NOMO-1 treated with dmso at 0.1 percent for 144 hours (cell line): ENCODE measurements around the gene ZMYM2.

Experiments
- DNase-seq: peaks from one replicate; lab custom pipeline; 2025; ENCODE audit not compliant: unreplicated experiment; lab: John Stamatoyannopoulos, UW

ZMYM2 gene

DNA sequence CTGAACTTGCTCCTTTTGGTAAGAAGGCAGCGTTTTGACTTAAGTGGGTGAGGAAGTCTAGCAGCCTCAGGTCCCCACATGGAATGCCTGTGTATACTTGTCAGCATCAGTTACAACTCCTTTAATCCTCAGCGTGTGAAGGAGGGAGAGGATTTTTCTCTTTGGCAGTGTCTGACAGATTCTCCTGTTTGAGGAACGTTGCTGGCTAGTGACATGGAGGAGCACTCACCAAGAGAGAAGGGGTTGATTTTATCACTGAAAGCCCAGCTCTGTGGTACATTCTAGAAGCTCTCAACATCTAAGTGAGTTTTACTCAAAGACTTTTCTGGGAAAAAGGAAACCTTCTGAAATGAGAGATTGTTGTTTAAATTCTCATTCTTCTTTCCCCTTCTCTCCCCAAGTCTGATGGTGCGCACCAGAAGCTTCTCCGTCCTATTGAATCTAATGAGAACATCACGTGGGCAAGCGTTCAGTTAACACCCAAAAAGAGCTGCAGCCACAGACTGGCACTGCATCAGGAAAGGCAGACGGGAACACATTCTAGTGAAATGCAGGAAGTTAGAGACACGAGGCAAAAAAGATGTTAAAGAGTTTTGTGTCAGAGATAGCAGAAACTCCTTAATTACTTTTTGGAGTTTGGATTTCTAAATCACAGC lies 144.1 kb downstream of the ZMYM2 start:
- no peak for DNase-seq

DNA sequence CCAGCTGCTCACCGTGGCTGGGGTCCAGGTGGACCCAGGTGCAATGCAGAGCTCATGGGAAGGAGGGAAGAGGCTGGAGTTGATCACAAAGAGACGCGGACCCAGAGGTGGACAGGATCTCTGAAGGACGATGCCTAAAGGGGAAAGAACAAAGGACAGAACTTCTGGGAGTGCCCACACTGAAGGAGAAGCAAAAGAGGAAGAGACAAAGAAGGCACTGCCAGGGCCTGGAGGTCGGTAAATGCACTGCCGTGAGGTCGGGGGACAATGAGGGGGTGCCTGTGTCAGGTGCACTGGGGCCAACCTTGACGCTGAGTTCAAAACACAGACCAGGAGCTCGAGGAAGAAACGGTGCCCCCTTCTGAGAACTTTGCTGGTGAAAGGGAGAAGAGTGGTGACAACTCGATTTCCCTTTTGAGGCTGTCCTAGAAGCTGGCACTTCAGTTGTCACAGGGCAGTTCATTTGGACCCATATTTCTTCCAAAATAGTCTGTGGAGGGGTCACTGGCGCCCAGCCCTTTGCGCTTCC lies 146.7 kb downstream of the ZMYM2 start:
- peak; percentile 41 for DNase-seq

DNA sequence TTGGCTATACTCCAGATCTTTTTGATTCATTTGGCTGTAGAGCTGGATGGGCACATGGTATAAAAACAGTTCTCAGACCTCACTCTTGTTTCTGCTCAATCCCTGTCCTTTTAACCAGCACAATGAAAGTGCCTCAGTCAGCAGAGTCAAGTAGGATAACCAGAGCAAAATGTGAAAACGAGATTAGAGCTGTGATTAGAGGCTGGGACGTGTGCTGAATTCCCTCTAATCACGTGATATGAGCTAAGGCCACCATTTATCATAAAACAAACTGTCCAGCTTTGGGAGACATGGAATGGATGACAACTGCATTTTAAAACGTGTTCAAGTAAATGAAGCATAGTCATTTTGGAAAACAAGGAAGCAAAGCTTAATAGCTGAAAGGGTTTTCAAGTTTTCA lies 148.2 kb downstream of the ZMYM2 start:
- no peak for DNase-seq

DNA sequence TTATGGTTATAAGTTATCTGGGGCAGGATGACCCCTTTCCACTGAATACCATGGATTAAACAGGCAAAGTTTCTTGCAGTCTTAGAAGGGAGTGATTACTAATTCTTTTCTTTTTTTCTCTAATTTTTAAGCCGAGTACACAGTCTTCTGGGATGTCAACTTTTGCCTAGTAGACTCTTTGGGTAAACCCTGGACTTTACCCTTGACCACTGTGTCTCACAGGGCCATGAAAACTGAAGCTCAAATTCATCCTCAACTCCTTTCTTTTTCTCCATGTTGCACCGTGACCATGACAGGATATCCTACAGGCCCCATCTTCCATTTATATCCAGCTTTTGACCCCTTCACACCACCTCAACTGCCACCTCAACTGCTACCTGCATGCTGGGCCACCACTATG lies 150.5 kb downstream of the ZMYM2 start:
- DNase-seq = no peak

DNA sequence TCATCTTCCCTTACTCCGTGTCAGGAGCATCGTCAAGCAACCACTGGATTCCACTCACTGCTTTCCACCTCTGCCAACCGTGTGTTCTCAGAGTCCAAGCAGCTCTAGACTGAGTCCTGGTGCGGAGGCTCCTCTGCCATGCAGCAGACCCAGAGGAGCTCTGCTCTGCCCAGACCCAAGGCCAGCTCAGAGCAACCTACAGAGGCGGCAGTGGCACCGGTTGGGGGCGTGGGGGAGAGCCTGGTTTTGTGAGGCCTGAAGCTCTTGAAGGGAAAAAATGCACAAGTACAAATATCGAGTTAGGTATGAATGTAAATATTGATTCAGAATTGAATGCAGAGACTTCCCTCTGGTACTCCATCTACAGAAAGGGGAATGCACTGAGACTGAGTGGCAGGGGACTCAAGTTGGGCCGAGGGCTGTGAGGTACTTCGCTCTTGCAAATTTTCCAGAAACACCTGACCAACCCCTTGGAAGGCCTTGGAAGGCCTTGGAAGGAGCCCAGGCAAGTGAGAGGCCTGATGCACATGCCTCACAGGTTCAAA lies 155.6 kb downstream of the ZMYM2 start:
- DNase-seq = no peak

- no peak for DNase-seq
Observed at GRCh38 chr13:20116213-20116612, 157.7 kb downstream of the ZMYM2 start.

DNA sequence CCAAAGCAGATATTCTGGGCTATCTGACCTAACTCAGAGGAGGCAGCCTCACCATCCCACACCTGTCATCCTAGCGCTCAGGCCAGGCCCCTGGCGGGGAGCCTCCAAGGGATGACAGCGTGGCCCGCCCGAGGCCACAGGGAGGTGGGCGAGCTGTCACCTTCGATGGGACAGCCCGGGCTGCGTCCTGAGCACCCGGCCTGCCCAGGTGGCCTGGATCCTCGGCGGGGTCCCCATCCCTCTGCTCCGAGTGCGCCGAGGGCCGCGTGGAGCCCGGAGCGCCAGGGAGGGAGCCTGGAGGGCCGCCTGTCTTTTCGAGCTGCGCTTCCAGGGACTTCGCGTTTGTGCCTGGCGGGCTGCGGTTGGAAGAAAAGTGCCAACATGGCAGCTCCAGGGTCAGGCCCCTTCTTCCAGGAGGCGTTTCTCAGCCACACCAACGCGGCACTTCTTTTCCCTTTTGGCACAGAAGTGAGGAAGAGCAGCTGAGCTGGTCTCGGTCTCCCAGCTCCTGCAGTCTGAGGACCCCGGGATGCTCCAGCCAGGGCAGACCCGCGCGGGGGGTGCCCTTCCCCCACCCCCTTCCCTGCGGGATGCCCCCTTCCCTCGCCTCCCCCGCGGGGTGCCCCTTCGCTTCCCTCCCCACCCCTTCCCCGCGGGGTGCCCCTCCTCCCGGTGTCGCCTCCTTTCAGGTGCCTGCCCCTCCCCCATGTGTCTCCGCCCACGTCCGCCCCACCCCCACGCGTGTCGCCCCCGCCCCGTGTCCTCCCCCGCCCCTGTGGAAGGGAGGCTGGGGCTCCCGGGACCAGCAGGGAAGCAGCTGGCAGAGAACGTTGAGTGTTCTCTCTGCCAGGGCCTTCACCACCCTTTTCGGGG lies 160.0 kb downstream of the ZMYM2 start:
- no peak for DNase-seq

DNA sequence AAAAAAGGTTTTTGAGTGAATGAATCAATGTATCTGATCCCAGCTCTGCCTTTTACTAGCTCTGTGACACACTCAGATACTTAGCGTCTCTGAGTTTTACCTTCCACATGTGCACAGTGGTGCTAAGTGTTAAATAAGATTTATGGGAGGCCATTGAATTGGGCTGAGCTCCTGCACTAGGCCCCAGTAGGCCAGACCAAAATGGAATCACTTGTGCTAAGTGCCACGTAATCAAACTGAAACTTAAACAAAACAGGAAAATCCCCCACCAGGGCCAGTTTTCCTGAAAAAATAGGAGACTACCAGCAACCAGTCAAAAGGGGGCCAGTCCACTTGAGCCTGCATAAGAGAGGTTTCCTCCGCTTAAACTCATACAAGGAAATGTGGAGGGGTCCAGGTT lies 161.4 kb downstream of the ZMYM2 start:
- no peak for DNase-seq

DNA sequence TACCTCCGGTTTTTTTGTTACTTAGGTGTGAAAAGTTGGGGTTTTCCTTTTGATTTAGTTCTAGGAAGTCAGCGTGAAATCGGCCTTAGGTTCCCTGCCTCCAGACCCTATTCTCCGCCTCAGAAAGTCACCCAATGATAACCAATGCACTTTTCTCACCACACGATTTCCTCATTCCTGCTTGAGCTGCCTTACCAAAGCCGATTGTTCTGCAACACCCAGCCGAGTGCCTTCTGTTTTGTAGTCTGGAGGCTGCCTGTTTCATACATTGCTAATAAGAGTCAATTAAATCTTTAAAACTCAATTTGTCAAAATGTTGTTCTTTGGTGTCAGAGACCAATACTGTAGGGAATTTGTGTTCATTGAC lies 162.6 kb downstream of the ZMYM2 start:
- peak; percentile 77 for DNase-seq

DNA sequence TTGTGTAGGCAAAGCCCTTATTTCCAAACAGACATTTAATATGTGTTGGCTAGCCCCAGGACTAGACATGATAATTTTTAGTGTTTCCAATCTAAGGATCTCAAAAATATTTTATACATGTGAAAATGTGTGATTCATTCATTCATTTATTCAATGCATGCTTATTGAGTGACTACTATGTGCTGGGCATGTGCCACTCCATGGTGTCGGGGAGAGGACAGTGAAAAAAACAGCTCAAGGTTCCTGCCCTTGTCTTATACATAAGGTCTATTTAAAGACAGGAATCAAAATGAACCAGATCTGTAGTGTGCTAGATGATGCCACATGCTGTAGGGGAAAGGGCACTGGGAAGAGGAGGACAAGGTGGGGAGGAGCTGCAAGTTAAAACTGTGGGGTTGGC lies 165.8 kb downstream of the ZMYM2 start:
- no peak for DNase-seq

GRCh38 chr13:20125129-20125782 lies 166.7 kb downstream of the ZMYM2 start:
- no peak for DNase-seq

GRCh38 chr13:20125783-20126165 lies 167.2 kb downstream of the ZMYM2 start:
- no peak for DNase-seq

GRCh38 chr13:20126541-20127261 lies 168.2 kb downstream of the ZMYM2 start:
- peak; percentile 86 for DNase-seq

DNA sequence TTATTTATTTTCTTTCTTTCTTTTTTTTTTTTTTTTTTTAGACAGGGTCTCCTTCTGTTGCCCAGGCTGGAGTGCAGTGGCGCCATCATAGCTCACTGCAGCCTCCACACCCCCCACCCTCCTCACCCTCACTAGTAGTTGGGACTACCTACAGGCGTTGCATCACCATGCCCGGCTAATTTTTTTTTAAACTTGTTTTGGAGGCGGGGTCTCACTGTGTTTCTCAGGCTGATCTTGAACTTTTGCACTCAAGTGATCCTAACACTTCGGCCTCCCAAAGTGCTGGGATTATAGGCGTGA lies 168.7 kb downstream of the ZMYM2 start:
- DNase-seq = peak; percentile 63

DNA sequence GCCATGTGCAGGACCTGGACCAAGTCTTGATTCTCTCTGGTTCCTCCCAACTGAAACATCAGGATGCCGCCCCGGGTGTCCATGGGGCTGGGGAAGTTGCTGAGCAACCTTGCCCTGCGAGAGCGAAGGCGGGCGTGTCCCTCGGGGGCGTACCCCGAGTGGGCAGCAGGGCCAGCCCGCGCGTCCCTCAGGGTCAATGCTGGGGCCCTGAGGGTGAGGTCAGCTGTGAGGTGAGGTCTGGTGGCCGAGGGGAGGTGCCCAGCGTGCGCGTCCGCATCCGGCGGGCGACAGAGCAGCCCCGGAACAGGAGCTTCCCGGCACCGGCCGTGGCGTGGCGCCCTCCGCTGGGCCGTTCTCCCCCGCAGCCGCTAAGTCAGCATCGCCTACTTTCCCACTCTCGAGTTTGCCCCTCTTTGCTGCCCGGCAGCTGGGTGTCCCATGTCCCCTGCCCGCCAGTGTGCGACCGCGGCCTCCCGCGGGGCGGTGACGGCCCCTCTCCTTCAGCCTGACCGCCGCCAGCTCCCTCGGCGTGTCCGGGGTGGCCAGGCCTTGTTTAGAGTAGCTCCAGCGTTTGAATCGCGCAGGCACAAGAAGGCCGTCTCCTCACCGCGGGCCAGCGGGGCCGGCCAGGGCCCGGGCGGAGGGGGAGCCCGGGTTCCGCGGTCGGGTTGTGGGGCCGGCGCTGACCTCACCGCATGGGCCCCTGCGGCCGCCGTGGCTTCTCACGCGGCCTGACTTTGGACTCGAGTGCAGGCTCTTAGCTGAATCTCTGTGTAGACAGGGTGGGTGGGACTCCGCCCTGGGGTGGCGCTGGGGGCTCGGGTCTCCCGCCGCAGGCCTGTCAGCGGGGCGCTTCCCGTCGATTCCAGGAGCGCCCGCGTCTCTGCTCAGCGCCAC lies 169.3 kb downstream of the ZMYM2 start:
- peak; percentile 65 for DNase-seq

DNA sequence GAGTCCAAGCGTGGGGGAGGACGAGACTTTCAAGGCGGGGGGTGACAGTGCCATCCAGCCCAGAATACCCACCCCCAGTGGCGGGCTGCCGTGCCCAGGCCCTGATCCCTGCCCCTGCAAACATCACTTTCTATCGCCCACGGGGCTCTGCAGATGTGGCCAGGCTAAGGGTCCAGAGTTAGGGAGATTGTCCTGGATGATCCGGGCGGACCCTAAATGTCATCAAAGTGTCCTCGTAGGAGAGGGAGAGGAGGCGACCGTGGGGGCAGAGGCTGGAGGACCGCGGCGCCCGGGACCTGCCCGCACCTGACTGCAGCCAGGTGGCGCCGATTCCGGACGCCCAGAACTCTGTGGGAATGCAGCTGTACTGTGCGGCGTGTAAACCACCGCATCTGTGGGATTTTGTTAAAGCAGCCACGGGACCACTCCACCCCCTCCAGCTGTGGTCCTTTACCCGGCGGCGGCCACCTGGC lies 170.0 kb downstream of the ZMYM2 start:
- DNase-seq = no peak

GRCh38 chr13:20129076-20129475 lies 170.5 kb downstream of the ZMYM2 start:
- DNase-seq = no peak

GRCh38 chr13:20130012-20130411 lies 171.5 kb downstream of the ZMYM2 start:
- DNase-seq = no peak

DNA sequence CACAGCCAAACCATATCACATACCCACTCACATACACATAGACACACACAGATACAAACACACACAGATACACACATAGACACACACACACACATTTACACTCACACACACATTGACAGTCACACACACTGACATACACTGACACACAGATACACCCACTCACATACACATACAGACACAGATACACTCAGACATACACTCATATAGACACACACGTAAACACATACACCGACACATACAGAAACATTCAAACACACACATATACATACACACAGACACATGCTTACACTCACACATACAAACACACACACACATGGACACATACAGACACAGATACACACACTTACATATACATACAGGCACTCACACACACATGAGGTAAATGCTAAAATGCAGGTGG lies 172.1 kb downstream of the ZMYM2 start:
- DNase-seq = no peak
